ENCODE measurements around the gene LAMB4. TPM values are rescaled to one million over a fixed set of nuclear protein-coding genes. Genes with fewer than 3 reads are reported as not detected.

The LAMB4 gene
- total and polyA plus RNA-seq, 2 of the 4 experiments (the other 2 are of a cell fraction) = 0.12 to 0.18 TPM

DNA sequence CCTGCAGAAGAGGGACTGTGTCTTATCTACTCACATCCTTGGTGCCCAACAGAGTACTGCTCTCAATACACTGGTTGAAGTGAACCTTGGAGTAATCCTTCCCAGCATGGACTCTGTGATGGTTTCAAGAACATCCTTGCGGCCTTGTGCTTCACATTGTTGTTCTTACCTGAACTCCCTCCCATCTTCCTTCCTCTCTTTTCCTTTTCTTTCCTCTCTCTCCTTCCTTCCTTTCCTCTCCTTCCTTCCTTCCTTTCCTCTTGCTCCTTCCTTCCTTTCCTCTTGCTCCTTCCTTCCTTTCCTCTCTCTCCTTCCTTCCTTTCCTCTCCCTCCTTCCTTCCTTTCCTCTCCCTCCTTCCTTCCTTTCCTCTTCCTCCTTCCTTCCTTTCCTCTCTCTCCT, 153.5 kb downstream of the LAMB4 start:
- Histone ChIP-seq H2BK15ac (ENCODE audit: low read depth, low read length) (no peak overlapping the region), H3K23ac (ENCODE audit: low read depth, low read length) (no peak overlapping the region), H3K4me1 (ENCODE audit: control insufficient read depth, insufficient read depth, low read length) (peaks cover 7% of the 10 kb centered on the region), H3K9me3 (ENCODE audit: control insufficient read depth, insufficient read depth, low read length) (no peaks in the 10 kb centered on the region), H3K4me3 (ENCODE audit: insufficient read depth, low read depth, low read length) (no peak overlapping the region), H3K27me3 (ENCODE audit: control insufficient read depth, insufficient read depth, low read length) (no peaks in the 10 kb centered on the region), H4K91ac (ENCODE audit: insufficient read depth, low read depth, low read length) (no peak overlapping the region), H3K4me2 (ENCODE audit: low read depth, low read length) (no peak overlapping the region), H3K14ac (replicated peaks; ENCODE audit: low read depth, low read length) (no peak overlapping the region), H3K27ac (ENCODE audit: insufficient read depth, low read length) (no peak overlapping the region), H3K9me1 (ENCODE audit: insufficient read depth, low read length) (peaks cover 8% of the 10 kb centered on the region; the same call in 1 of the 2 replicates), H3K9ac (ENCODE audit: low read depth, low read length) (no peak overlapping the region), H2AK9ac (replicated peaks; ENCODE audit: low read depth, low read length, poor library complexity) (no peak overlapping the region), H3K56ac (ENCODE audit: extremely low read depth, insufficient read depth, low read length) (no peak overlapping the region), H2AK5ac (ENCODE audit: low read depth, low read length) (no peak overlapping the region), H4K8ac (ENCODE audit: low read depth in 2 of 2, low read length in 2 of 2) (no peak overlapping the region), H2BK20ac (ENCODE audit: low read depth, low read length) (no peak overlapping the region), H2BK120ac (ENCODE audit: low read depth, low read length) (no peak overlapping the region), H3K36me3 (ENCODE audit: control insufficient read depth, insufficient read depth, low read length) (peaks cover 70% of the 10 kb centered on the region), H3K4ac (ENCODE audit: low read depth, low read length) (no peak overlapping the region), H4K20me1 (ENCODE audit: insufficient read depth, low read length) (peaks cover 8% of the 10 kb centered on the region; the same call in 1 of the 2 replicates), H4K5ac (ENCODE audit: low read depth, low read length) (no peak overlapping the region), H2BK5ac (ENCODE audit: low read depth, low read length, poor library complexity, severe bottlenecking) (no peak overlapping the region), H3K79me1 (ENCODE audit: low read depth in 1 of 2, low read length in 2 of 2) (peaks cover 0 to 33% of the 10 kb centered on the region in 2 experiments; a peak in 3 of 4 replicates), H3K18ac (ENCODE audit: low read depth, low read length) (no peak overlapping the region), H2AFZ (replicated peaks; ENCODE audit: low read length, poor library complexity) (no peak overlapping the region)
- intact Hi-C loops (cut with micrococcal nuclease) (no loop called here), in situ Hi-C loops (cut with MboI; ENCODE audit: low sequenced_read_pairs) (no loop called here), dilution Hi-C loops (cut with HindIII; ENCODE audit: low sequenced_read_pairs, unreplicated experiment) (no loop called here)
- TF ChIP-seq FOS (IDR thresholded peaks at IDR 0.05; ENCODE audit: low read depth, low read length) (no peak), RCOR1 (IDR thresholded peaks at IDR 0.05; ENCODE audit: insufficient replicate concordance, low read length) (no peak), BHLHE40 (IDR thresholded peaks at IDR 0.05; ENCODE audit: low read depth, low read length) (no peak), SMC3 (IDR thresholded peaks at IDR 0.05; ENCODE audit: low read depth, low read length) (no peak), CEBPB (IDR thresholded peaks at IDR 0.05; ENCODE audit: low read depth, low read length) (no peak), MAZ (IDR thresholded peaks at IDR 0.05; ENCODE audit: borderline replicate concordance, low read depth, low read length) (no peak), MXI1 (IDR thresholded peaks at IDR 0.05; ENCODE audit: borderline replicate concordance, low read depth, low read length) (no peak), NFE2L2 (IDR thresholded peaks at IDR 0.05; ENCODE audit: low read depth, low read length) (no peak), MAFK (IDR thresholded peaks at IDR 0.05; ENCODE audit: low read depth, low read length) (no peak), POLR2A (IDR thresholded peaks at IDR 0.05; ENCODE audit: low read depth, low read length) (no peak)
- TF ChIP-seq, protein P1, sequence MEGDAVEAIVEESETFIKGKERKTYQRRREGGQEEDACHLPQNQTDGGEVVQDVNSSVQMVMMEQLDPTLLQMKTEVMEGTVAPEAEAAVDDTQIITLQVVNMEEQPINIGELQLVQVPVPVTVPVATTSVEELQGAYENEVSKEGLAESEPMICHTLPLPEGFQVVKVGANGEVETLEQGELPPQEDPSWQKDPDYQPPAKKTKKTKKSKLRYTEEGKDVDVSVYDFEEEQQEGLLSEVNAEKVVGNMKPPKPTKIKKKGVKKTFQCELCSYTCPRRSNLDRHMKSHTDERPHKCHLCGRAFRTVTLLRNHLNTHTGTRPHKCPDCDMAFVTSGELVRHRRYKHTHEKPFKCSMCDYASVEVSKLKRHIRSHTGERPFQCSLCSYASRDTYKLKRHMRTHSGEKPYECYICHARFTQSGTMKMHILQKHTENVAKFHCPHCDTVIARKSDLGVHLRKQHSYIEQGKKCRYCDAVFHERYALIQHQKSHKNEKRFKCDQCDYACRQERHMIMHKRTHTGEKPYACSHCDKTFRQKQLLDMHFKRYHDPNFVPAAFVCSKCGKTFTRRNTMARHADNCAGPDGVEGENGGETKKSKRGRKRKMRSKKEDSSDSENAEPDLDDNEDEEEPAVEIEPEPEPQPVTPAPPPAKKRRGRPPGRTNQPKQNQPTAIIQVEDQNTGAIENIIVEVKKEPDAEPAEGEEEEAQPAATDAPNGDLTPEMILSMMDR (conservative IDR thresholded peaks at IDR 0.05; ENCODE audit: low read depth, low read length) = no peak
- TF ChIP-seq, protein P2, sequence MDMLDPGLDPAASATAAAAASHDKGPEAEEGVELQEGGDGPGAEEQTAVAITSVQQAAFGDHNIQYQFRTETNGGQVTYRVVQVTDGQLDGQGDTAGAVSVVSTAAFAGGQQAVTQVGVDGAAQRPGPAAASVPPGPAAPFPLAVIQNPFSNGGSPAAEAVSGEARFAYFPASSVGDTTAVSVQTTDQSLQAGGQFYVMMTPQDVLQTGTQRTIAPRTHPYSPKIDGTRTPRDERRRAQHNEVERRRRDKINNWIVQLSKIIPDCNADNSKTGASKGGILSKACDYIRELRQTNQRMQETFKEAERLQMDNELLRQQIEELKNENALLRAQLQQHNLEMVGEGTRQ (IDR thresholded peaks at IDR 0.05; ENCODE audit: low read depth, low read length) = no peak
- ChIA-PET POLR2A (ENCODE audit: unreplicated experiment) (no interaction called here), CTCF (no interaction called here)
- ATAC-seq (ENCODE audit: low read depth) = no peak
- DNase-seq = no peak
- WGBS, 2 experiments (ENCODE audit: extremely low coverage in 2 of 2, insufficient read length in 1 of 2) = 100% methylated on average over 1 of the region's 1 CpG; no CpG with 5 or more reads in 1 of the 2 experiments
- BruUV-seq (replicated peaks) = no TSS peak
